Measurements from ENCODE around the gene MAN1C1. TPM values are rescaled to one million over a fixed set of nuclear protein-coding genes. Genes with fewer than 3 reads are reported as not detected.

Gene MAN1C1
- total RNA-seq, 1 experiment from 2014 or later = 9.3 TPM

DNA sequence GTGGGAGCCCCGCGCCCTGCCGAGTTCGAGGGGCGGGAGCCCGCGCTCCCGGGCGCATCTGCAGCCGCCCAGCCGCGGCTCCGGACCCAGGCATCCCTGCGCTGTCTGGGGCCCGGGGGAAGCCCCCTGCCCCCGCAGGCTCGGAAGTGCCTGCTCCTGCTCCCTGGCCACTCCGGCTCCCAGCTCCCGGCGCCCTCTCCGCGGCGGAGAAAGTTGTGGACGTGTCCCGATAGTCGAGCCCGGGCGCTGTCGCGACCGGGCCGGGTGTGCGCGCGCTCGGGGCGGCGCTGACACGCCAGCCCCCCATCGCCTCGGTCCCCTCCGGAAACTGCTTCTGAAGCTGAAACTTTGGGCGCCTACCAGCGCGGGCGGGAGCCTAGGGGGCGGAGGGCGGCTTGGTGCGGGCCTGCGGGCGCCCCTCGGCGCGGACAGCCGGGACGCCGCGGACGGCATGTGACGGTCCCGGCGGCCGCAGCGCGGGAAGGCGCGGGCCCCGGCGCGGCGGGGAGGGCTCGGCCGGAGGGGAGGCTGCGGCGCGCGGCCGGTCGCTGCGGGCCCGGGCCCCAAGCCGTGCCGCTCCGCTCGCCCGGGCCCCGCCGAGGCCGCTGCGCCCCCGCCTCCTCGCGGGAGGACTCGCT is 515 bp downstream of the MAN1C1 start:
- no peak overlapping the region for H2BK15ac ChIP-seq (ENCODE audit: low read depth, low read length)
- Mint-ChIP-seq H3K4me3 (peak overlapping the region; percentile 66 to 79; a peak in 4 of 5 replicates), H3K27me3 (ENCODE audit: low read depth) (peaks cover 53% of the 10 kb centered on the region), H3K9me3 (no peaks in the 10 kb centered on the region), H3K36me3 (ENCODE audit: insufficient read depth in 1 of 3, low read depth in 3 of 3) (peaks cover 0 to 2% (median 0%) of the 10 kb centered on the region in 3 experiments; a peak in 1 of 7 replicates), H3K4me1 (peaks cover 27 to 28% of the 10 kb centered on the region in 2 experiments), H3K27ac (no peak overlapping the region)
- H3K4me1 ChIP-seq (ENCODE audit: insufficient read depth, low read length) = no peaks in the 10 kb centered on the region
- H3K23ac ChIP-seq (ENCODE audit: insufficient read length, low read depth, low read length) = no peak overlapping the region
- no peak overlapping the region for H2BK5ac ChIP-seq (ENCODE audit: insufficient read length, low read length)
- H2AK5ac ChIP-seq (ENCODE audit: insufficient read length, low read length) = no peak overlapping the region
- no peaks in the 10 kb centered on the region for H4K20me1 ChIP-seq (ENCODE audit: control insufficient read depth, insufficient read depth, insufficient read length)
- H2AFZ ChIP-seq (ENCODE audit: low read length) = no peak overlapping the region
- no peak overlapping the region for H3T11ph ChIP-seq (ENCODE audit: low read length)
- no peak overlapping the region for H3K14ac ChIP-seq (ENCODE audit: insufficient read depth, low read length)
- H3K27me3 ChIP-seq (ENCODE audit: insufficient read depth, low read length) = no peaks in the 10 kb centered on the region; the same call in 1 of the 2 replicates
- no peak overlapping the region for H2BK12ac ChIP-seq (ENCODE audit: insufficient read length, low read depth, low read length)
- no peak overlapping the region for H3K56ac ChIP-seq (ENCODE audit: insufficient read length, low read depth, low read length)
- no peak overlapping the region for H2BK20ac ChIP-seq (ENCODE audit: low read depth, low read length, poor library complexity, severe bottlenecking)
- no peak overlapping the region for H4K91ac ChIP-seq (ENCODE audit: insufficient read length, low read depth, low read length)
- H4K8ac ChIP-seq (replicated peaks; ENCODE audit: insufficient read length, low read depth, low read length) = no peak overlapping the region
- H3K4me2 ChIP-seq (ENCODE audit: insufficient read depth, insufficient read length, low read length) = peak overlapping the region; percentile 39
- no peaks in the 10 kb centered on the region for H3K79me1 ChIP-seq (ENCODE audit: insufficient read depth, low read depth, low read length, poor library complexity, severe bottlenecking)
- H3K4ac ChIP-seq (ENCODE audit: low read depth, low read length) = no peak overlapping the region
- TF ChIP-seq CTCF (conservative IDR thresholded peaks at IDR 0.05) = no peak
- no peak overlapping the region for H2BK120ac ChIP-seq (ENCODE audit: low read depth, low read length, poor library complexity, severe bottlenecking)
- no peak overlapping the region for H4K5ac ChIP-seq (ENCODE audit: insufficient read length, low read depth, low read length)
- peaks cover 16% of the 10 kb centered on the region for H3K23me2 ChIP-seq (ENCODE audit: insufficient read length, low read depth, low read length, poor library complexity, severe bottlenecking)
- H3K27ac ChIP-seq (ENCODE audit: insufficient read length, low read depth, low read length) = no peak overlapping the region
- H3K18ac ChIP-seq (ENCODE audit: insufficient read length, low read depth, low read length) = no peak overlapping the region
- H3K9ac ChIP-seq (ENCODE audit: extremely low read depth, insufficient read length, low read length) = no peak overlapping the region
- WGBS (ENCODE audit: extremely low coverage, insufficient read length, low lambda C conversion rate) = no CpG with 5 or more reads among the region's 94 CpGs
- no peaks in the 10 kb centered on the region for H3K79me2 ChIP-seq (ENCODE audit: insufficient read depth, low read length)
- no peak for DNase-seq
- no peaks in the 10 kb centered on the region for H3K9me3 ChIP-seq (ENCODE audit: control insufficient read depth, low read depth, low read length)
